Skin epidermis (tissue), 12 donors: ENCODE data around the gene SIGLEC14.
"Not testable (repeated sequence)": the region's sequence is repeated elsewhere in the genome, so short reads cannot be mapped to it uniquely, and the experiment has no call there.

Source experiments
- H3K27ac ChIP-seq, 21 experiments: fragments of 200-600 bp; sonication (generic) in 11 of 21; one replicate each; pipeline ENCODE4 v1.5.0; 2020; ENCODE audit warnings: mild to moderate bottlenecking in 3 of 21, inconsistent platforms in 2 of 21, moderate library complexity in 2 of 21
- H3K4me3 ChIP-seq, 7 experiments: fragments of 200-600 bp; sonication (generic) in 2 of 7; one replicate each; pipeline ENCODE4 v1.5.0; 2020; ENCODE audit warnings: inconsistent platforms in 2 of 7, mild to moderate bottlenecking in 2 of 7, moderate library complexity in 1 of 7

The SIGLEC14 gene

GRCh38 chr19:51676566-51677083 lies 30.0 kb upstream of the SIGLEC14 start:
- Histone ChIP-seq H3K27ac (no peak overlapping the region), H3K4me3 (no peak overlapping the region)

DNA sequence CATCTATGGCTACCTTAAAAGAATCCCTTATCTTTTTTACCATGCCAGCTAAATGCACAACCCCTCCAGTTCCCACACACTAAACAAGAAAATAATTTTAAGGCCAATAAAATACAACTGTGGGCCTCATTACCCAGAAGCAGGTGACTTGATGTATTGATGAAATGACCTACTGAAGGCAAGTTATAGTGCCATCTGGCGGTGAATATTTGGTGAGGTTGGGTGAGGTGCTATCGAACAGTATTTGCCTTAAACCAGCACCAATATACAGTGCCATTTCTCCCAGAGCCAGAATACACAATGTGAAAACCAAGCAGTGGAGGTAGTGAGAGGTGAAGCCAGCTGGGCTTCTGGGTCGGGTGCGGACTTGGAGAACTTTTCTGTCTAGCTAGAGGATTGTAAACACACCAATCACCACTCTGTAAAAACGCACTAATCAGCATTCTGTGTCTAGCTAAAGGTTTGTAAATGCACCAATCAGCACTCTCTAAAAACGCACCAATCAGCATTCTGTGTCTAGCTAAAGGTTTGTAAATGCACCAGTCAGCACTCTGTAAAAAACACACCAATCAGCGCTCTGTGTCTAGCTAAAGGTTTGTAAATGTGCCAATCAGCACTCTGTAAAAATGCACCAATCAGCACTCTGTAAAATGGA lies 29.4 kb upstream of the SIGLEC14 start:
- not testable (repeated sequence) for H3K4me3 ChIP-seq, H3K27ac ChIP-seq

GRCh38 chr19:51668216-51668615 lies 21.6 kb upstream of the SIGLEC14 start:
- no peak overlapping the region for H3K27ac ChIP-seq
- no peak overlapping the region for H3K4me3 ChIP-seq

- H3K27ac ChIP-seq, result no peak overlapping the region
Observed at GRCh38 chr19:51664997-51665396, 18.4 kb upstream of the SIGLEC14 start.

DNA sequence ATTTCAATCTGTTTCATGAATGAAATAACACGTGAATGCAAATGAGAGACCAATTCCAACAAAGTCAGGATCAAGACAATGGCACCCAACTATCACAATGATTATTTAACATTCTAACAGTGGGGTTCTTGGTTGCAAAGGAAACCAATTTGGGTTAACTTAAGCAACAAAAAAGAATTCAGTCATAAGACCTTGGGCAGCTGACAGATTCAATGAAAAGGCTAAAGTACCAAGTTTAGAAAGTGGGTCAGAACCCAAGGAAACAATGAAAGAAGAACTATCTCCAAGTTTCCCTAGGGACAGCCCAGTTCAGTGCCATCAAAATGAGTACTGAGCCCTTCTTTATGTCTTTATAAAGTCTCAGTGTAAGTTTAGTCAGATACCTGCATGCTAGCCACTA lies 17.5 kb upstream of the SIGLEC14 start:
- Histone ChIP-seq H3K27ac (no peak overlapping the region), H3K4me3 (no peak overlapping the region)

More at GRCh38 chr19:51664997-51665396, 18.4 kb upstream of the SIGLEC14 start:
- H3K4me3 ChIP-seq, result no peak overlapping the region

GRCh38 chr19:51663650-51664049 lies 17.0 kb upstream of the SIGLEC14 start:
- Histone ChIP-seq H3K27ac (no peak overlapping the region), H3K4me3 (no peak overlapping the region)

DNA sequence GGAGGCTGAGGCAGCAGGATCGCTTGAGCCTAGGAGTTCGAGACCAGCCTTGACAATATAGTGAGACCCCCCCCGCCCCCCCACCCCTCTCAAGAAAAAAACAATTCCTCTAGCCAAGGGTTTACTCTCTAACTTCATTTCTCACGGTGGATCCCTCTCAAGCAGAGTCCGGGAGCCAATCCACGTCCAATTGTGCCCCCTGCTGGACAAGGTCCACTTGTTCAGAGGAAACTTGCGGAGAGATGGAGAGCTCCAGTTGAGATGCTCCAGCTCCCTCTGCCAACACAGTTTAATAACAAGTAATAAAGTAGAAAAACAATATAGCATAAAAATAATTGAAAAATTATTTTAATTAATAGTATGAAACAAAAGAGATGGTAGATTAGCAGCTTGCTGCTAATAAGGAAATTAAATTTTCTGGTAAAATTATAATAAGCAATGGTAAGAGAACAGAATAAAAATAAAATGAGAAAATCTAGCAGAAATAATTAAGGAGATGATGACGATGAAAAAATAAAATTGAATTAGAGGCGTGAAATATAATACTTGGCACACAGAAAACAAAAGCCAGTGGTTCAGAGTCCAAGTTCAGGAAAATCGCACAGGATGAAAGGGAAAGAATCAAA lies 14.5 kb upstream of the SIGLEC14 start:
- Histone ChIP-seq H3K27ac (no peak overlapping the region), H3K4me3 (no peak overlapping the region)

- H3K4me3 ChIP-seq, result no peak overlapping the region
- no peak overlapping the region for H3K27ac ChIP-seq
Observed at GRCh38 chr19:51654783-51655182, 8.2 kb upstream of the SIGLEC14 start.

DNA sequence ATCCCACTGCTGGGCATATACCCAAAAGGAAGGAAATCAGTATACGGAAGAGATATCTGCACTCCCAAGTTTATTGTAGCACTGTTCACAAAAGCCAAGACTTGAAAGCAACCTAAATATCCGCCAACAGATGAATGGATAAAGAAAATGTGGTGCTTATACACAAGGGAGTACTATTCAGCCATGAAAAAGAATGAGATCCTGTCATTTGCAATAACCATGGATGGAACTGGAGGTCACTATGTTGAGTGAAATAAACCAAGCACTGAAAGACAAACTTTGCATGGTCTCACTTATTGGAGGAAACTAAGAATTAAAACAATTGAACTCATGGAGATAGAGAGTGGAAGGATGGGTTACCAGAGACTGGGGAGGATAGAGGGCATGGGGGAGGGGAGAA lies 6.5 kb upstream of the SIGLEC14 start:
- Histone ChIP-seq H3K27ac (no peak overlapping the region), H3K4me3 (no peak overlapping the region)

- peak overlapping the region in 1 of 21 experiments; percentile 10 for H3K27ac ChIP-seq
Observed at GRCh38 chr19:51652266-51652665, 5.6 kb upstream of the SIGLEC14 start.

DNA sequence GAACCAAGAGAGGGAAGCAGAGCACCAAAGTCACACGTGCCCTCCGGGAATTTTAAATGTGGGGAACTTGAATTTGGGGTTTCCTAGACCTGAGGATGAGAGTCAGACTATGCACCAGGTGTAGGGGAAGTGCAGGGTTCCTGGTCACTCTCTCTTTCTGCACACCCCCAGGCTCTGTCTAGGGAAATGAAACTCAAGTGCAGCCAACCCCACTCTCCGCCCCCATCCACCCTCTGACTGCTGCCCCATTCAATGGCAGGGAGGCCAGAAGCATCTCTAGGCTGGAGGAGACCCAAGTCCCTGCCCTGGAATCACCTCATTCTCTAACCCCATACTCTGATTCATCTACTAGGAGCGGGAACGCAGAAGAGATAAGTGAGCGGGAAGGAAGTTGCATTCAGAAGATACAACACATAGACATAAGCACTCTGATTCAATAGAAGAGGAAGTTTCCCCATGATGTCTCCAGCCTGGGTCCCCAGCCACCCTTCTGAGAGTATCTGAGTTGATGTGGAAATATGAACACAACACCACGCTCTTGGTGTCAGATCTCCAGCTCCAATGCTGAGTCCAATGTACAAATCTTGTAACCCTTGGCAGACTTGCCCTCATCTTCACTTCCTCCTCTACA lies 4.7 kb upstream of the SIGLEC14 start:
- Histone ChIP-seq H3K27ac (peak overlapping the region in 1 of 21 experiments; percentile 10), H3K4me3 (no peak overlapping the region)

More at GRCh38 chr19:51652266-51652665, 5.6 kb upstream of the SIGLEC14 start:
- no peak overlapping the region for H3K4me3 ChIP-seq

- Histone ChIP-seq H3K27ac (no peak overlapping the region), H3K4me3 (no peak overlapping the region)
Observed at GRCh38 chr19:51647318-51647717, 693 bp upstream of the SIGLEC14 start.

DNA sequence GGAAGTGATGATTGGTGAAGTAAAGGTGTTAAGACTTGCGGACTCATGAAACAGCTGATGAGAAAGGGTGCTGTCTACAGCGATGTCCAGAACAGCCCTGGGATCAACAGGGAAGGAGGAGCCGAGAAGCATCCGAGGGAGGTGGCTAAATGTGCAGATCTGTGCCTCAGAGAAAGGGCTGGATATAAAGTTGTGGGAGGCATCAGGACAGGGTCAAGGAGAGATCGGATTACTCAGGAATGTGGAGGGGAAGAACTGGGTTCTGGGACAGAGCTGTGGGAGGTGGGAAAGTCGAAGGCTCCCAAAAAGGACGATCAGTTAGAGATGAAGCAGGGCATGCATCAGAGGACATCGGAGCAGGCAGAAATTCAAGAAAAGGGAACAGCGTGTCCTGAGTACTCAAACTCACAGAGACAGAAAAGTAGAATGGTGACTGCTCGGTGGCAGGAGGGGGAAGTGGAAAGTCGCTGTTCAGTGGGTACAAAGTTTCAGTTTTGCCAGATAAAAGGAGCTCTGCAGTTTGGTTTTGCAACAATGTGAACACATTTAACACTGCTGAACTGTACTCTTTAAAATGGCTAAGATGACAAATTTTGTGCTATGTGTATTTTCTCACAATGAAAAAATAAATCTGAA lies 1.9 kb downstream of the SIGLEC14 start:
- H3K4me3 ChIP-seq, result peak overlapping the region in 1 of 7 experiments; percentile 14
- peak overlapping the region in 1 of 21 experiments; percentile 32 for H3K27ac ChIP-seq

DNA sequence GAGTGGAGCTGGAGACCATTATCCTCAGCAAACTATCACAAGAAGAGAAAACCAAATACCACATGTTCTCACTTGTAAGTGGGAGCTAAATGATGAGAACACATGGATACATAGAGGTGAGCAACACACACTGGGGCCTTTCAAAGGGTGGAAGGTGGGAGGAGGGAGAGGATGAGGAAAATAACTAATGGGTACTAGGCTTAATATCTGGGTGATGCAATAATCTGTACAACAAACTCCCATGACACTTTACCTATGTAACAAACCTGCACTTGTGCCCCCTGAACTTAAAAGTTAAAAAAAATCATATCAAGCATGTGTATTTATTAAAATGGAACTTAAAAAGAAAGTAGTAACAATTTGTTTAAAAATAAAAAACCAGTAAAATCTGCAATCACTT lies 5.0 kb downstream of the SIGLEC14 start:
- no peak overlapping the region for H3K27ac ChIP-seq
- H3K4me3 ChIP-seq, result no peak overlapping the region

DNA sequence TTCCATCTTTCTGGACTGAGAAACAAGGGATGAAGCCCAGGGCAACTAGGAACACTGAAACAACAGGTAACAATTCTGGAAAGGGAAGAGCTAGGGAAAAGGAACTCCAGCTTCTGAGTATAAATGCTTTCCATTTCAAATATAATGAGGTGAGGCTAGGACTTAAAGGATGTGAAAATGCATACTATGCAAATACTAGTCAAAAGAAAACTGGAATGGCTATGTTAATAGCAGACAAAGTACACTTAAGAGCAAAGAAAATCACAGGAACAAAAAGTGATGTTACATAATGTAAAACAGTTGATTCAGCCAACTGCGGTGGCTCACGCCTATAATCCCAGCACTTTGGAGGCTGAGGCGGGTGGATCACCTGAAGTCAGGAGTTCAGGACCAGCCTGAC lies 6.2 kb downstream of the SIGLEC14 start:
- H3K4me3 ChIP-seq, result no peak overlapping the region

DNA sequence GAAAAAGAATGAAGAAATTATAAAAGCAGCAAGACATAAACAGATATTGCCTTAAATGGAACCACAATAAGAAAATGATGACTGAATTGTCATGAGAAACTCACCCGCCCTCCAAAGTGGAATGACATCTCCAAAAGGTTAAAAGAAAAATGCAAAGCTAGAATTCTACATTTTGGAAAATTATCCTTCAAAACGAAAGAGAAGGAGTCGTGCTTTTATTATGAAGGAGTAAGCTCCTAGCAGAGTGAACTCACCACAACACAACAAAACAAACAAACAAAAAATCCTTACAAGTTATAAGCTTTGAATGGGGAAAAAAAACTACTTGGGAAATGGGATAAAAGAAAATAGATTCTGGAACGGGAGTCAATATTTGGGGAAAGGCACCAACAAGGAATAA lies 6.7 kb downstream of the SIGLEC14 start:
- H3K4me3 ChIP-seq, result no peak overlapping the region
- no peak overlapping the region for H3K27ac ChIP-seq

More for the DNA sequence above, 6.2 kb downstream of the SIGLEC14 start:
- no peak overlapping the region for H3K27ac ChIP-seq

GRCh38 chr19:51637362-51637978 lies 9.2 kb downstream of the SIGLEC14 start:
- no peak overlapping the region for H3K27ac ChIP-seq

DNA sequence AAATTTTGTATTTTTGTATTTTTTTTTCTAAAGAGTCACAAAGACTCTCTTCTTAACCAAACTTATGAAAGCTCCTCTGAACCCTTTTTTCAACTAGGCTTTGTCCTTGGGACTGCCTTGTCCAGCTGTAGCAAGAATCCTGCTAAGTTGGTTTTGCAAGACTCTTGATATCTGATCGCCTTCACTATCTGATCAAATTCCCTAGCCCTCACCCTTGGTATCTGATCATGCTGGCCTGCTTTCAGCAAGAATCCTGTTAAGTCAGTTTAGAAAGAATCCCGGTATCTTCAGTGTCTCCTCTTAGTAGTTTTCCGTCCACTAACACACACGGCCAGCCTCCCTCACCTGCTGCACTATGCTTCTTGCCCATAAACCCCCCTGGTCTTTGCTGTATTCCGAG lies 14.5 kb downstream of the SIGLEC14 start:
- H3K4me3 ChIP-seq, result no peak overlapping the region
- no peak overlapping the region for H3K27ac ChIP-seq

More at GRCh38 chr19:51637362-51637978, 9.2 kb downstream of the SIGLEC14 start:
- H3K4me3 ChIP-seq, result no peak overlapping the region

GRCh38 chr19:51630315-51630714 lies 16.3 kb downstream of the SIGLEC14 start, which contains the start of gene SIGLEC5:
Gene SIGLEC5, minus strand, starts transcription at chr19:51630401. Its CDS starts 66 bp downstream, at chr19:51630335.
- H3K4me3 ChIP-seq, result not testable (repeated sequence)
- H3K27ac ChIP-seq, result peak within 1 kb of the TSS in 1 of 21 experiments; percentile 39
